ENCODE results near the gene N4BP2L1. TPM values are rescaled to one million over a fixed set of nuclear protein-coding genes. Genes with fewer than 3 reads are reported as not detected.

Gene N4BP2L1
- total and polyA plus RNA-seq, 5 donors, result 4.6 to 6.9 (median 5.3) TPM

DNA sequence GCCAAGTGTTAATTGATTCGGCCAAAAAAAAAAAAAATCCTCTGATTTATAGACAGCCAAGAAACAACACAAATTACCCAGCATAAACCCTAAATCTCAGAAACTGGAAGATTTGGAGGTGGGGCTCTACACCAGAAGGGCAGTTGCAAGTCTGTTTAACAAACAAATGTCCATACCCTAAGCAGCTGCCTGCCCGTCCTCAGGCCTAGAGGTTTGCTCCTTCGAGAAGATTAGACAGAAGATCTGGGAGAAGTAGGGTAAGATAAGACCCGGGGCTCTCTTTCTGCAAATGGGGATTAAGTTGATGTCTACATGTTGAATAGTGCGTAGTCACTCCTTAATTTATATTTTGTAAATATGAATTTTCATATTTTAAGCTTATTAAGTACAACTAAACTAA, 3.4 kb upstream of the N4BP2L1 start:
- ATAC-seq (no peak), DNase-seq (no peak)
- Histone ChIP-seq H3K27me3 (ENCODE audit: control insufficient read depth, insufficient read depth) (no peaks in the 10 kb centered on the region), H3K27ac (ENCODE audit: low read length) (no peak overlapping the region), H3K4me1 (ENCODE audit: control insufficient read depth, insufficient read depth, low read length) (peaks cover 3% of the 10 kb centered on the region), H3K4me3 (ENCODE audit: low read length) (no peak overlapping the region), H3K9me3 (ENCODE audit: control insufficient read depth, low read length) (no peaks in the 10 kb centered on the region)
- intact Hi-C loops (cut with DNase I), result no loop called here
- 89% methylated on average over 5 of the region's 5 CpGs for WGBS

DNA sequence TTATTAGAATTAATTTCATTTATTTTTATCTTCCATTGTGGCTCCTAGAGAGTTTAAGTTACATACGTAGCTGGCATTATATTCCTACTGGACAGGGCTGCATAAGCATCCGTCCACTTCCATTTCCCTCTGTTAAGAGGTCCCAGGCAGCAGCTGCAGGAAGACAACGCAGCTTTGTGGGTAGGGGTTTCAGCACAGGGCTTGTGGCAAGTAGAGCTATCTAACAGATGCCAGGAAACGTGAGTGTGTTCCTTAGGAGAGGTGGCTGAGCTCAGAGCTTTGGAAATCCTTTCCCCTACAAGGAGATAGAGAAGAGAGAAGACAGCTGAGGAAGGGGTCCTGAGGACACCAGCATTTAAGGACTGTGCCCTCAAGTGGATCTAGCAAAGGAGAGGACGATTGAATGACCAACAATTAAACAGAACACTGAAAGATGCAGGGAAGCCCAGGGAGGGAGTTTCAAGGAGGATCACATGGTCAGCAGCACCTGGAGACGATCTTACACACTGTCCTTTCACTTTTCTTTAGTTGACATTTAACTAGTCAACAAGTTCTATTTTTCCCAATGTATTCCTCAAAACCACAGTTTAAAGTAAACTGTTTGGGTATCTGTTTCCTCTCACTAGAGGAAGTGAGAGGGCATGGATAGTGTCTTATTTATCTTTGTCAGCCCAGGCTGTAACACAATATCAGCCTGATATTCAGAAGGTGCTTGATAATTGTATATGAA, 2.3 kb upstream of the N4BP2L1 start:
- no peak overlapping the region for H3K27ac ChIP-seq (ENCODE audit: low read length)
- ATAC-seq, result no peak

DNA sequence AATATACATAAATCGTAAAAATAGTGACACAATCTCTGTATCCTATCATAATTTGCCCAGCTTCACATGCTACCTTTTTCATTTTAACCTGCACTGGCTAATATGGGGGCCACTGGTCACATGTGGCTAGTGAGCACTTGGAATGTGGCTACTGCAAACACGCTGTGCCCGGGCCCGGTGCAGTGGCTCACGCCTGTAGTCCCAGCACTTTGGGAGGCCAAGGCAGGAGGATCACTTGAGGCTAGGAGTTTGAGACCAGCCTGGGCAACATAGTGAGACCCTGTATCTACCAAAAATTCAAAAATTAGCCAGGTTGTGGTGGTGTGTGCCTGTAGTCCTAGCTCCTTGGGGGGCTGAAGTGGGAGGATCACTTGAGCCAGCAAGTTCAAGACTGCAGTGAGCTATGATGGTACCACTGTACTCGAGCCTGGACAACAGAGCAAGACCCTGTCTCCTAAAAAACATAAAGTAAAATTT, 1.5 kb upstream of the N4BP2L1 start:
- Histone ChIP-seq H3K9me3 (ENCODE audit: control insufficient read depth, low read length) (no peaks in the 10 kb centered on the region), H3K27ac (ENCODE audit: low read length) (no peak overlapping the region), H3K27me3 (ENCODE audit: control insufficient read depth, insufficient read depth) (no peaks in the 10 kb centered on the region), H3K4me3 (ENCODE audit: low read length) (no peak overlapping the region), H3K4me1 (ENCODE audit: control insufficient read depth, insufficient read depth, low read length) (peaks cover 5% of the 10 kb centered on the region)
- 95% methylated on average over 6 of the region's 6 CpGs for WGBS
- no peak for ATAC-seq
- intact Hi-C loops (cut with DNase I), result no loop called here
- DNase-seq, result no peak

More for the DNA sequence above, 2.3 kb upstream of the N4BP2L1 start:
- intact Hi-C loops (cut with DNase I), result no loop called here
- Histone ChIP-seq H3K9me3 (ENCODE audit: control insufficient read depth, low read length) (no peaks in the 10 kb centered on the region), H3K27me3 (ENCODE audit: control insufficient read depth, insufficient read depth) (no peaks in the 10 kb centered on the region), H3K4me3 (ENCODE audit: low read length) (no peak overlapping the region), H3K4me1 (ENCODE audit: control insufficient read depth, insufficient read depth, low read length) (peaks cover 5% of the 10 kb centered on the region)
- no peak for DNase-seq
- WGBS, result 63% methylated on average over 6 of the region's 6 CpGs

DNA sequence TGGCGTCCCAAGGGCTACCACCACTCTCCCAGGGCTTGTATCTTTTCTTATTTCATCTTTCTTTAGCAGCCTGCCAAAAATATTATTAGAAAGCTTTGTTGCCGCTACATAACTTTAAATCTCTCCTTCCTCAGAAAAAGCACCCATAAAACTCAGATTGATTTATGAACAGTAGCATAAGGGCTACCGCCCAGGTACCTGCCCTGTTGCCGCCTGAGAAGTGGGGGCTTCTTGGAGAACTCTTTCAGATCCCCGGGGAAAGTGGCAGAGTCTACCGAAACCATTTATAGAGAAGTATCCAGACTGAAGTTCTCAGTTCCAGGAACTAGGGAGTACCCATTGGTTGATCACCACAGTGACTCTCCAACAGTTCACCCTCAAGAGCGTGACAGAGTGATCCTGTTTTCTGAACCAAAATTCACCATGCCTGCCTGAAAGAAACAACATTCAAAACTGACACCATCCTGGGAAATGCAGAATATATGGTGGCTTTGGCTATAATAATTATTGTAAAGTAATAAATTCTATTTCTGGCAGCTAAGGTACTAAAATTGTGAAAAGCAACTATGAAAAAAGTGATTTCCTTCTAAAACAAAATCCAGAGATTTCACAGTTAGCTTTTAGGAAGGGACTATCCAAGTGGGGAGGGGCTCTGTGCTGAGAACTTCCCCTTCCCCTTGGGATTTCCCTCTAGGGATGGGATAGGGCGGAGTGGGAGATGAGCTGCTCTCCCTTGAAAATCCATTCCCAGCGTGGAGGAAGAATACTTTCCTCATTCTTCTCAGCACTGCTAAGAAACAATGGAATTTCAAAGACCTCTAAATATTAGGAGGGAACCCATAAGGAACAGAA, 877 bp upstream of the N4BP2L1 start:
- DNase-seq (no peak), ATAC-seq (peak; percentile 15 to 29)
- H3K27ac ChIP-seq (ENCODE audit: low read length), result peak overlapping the region; percentile 4
- peak overlapping the region; percentile 74 for H3K4me3 ChIP-seq (ENCODE audit: low read length)
- H3K9me3 ChIP-seq (ENCODE audit: control insufficient read depth, low read length), result no peaks in the 10 kb centered on the region
- H3K4me1 ChIP-seq (ENCODE audit: control insufficient read depth, insufficient read depth, low read length), result peaks cover 9% of the 10 kb centered on the region
- H3K27me3 ChIP-seq (ENCODE audit: control insufficient read depth, insufficient read depth), result no peaks in the 10 kb centered on the region
- intact Hi-C loops (cut with DNase I), result no loop called here
- 53% methylated on average over 9 of the region's 9 CpGs for WGBS

DNA sequence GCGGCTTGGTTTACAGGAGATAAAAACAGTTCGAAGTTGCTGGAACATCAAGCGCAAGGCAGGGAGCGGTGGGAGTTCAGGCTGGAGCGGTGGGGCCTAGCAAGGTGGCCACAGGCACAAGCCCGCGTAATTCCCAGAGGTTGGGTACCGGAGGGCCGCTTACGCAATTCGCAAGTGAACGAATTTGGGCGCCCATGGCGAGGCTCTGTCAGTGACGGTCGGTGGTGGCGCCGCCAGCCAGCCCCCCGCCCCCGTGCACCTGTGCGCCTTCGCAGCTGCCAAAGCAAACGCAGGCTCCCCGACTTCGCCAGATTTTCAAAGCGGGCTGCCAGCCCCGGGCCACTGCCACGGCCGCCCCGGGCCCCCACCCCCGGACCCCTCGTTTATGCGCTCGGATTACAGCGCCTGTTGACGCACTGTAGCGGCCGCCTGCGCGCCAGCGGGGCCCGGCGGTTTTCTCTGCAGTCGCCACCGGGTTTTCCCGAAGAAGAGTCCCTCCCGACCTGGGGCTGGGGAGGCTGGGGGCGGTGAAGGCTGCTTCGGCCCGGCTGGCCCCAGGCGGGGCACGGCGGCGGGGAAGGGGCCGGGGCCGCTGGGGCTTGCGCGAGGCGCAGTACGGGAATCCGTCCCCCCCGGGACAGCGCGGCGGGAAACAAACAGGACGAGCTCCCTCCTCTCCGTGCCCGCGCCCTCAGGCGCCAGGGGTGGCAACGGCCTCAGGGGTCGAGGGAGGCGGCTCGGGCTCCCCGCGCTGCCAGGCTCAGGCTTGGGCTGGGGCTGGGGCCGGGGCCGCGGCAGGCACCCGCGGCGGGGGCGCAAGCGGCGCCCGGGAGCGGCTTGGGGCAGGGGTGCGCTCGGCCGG, 709 bp downstream of the N4BP2L1 start:
- intact Hi-C loops (cut with DNase I), result no loop called here
- no peaks in the 10 kb centered on the region for H3K27me3 ChIP-seq (ENCODE audit: control insufficient read depth, insufficient read depth)
- peak overlapping the region; percentile 74 for H3K4me3 ChIP-seq (ENCODE audit: low read length)
- H3K27ac ChIP-seq (ENCODE audit: low read length), result peak overlapping the region; percentile 84
- ATAC-seq (peak; percentile 43 to 48), DNase-seq (peak; percentile 44 to 81 (median 76))
- WGBS, result 2% methylated on average over 90 of the region's 90 CpGs
- no peaks in the 10 kb centered on the region for H3K9me3 ChIP-seq (ENCODE audit: control insufficient read depth, low read length)
- H3K4me1 ChIP-seq (ENCODE audit: control insufficient read depth, insufficient read depth, low read length), result peaks cover 9% of the 10 kb centered on the region

DNA sequence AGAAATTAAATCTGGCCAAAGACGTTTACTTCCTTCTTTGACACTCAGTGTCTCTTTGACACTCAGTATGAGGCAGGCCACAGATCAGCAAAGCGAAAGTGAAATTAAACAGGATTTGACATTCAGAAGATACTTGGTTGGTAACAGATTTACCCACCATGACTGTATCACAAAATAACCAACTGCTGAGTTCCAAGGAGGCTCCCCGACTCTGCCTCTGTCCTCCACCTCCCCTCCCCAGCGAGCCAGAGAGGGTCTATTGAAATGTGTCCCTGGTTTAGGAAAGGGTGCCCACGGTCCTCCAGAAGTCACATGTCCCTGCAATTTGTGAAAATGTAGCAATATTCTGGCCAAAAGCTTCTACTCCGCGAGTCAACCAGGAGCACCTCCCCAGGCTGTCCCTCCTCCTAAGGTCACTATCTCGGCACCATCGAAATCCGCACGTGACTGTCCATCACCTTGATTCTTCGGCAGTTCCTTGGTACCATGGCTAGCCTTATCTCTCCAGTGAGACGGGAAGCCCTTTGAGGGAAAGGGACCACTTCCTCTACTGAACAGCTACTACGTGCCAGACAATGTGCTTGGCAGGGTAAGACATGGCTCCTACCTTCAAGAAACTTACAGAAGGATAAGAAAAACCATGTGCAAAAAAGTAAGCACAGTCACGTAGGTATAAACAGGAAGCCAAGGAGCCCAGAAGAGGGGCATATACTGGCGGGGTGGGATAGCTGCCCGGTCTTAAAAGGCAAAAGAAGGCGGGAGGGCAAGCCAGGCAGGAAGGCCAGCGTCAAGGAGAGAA, 1.5 kb downstream of the N4BP2L1 start:
- peak overlapping the region; percentile 84 for H3K27ac ChIP-seq (ENCODE audit: low read length)
- intact Hi-C loops (cut with DNase I), result no loop called here
- peaks cover 9% of the 10 kb centered on the region for H3K4me1 ChIP-seq (ENCODE audit: control insufficient read depth, insufficient read depth, low read length)
- no peaks in the 10 kb centered on the region for H3K9me3 ChIP-seq (ENCODE audit: control insufficient read depth, low read length)
- H3K27me3 ChIP-seq (ENCODE audit: control insufficient read depth, insufficient read depth), result no peaks in the 10 kb centered on the region
- DNase-seq (no peak), ATAC-seq (peak; percentile 15 to 40)
- 41% methylated on average over 19 of the region's 19 CpGs for WGBS
- peak overlapping the region; percentile 74 for H3K4me3 ChIP-seq (ENCODE audit: low read length)

DNA sequence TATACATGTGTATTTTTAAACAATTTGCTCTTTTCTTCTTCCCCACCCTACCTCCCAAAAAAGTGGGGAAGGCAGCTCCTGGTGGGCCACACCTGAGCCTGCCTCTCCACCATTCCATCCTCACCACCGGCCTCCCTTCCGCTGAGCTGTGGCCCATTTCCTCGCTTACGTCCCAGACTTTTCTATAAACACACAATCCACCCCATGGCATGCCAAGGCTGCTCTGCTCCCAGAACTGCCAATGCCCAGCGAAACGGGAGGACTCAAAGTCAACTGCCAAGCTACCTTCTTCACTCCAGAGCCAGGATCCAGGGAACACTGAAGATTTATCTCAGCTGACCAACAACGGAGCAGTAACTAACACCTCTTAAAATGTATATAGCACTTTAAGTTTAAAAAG, 2.8 kb downstream of the N4BP2L1 start:
- no peak for DNase-seq
- no peak for ATAC-seq
- Histone ChIP-seq H3K27ac (ENCODE audit: low read length) (no peak overlapping the region), H3K4me1 (ENCODE audit: control insufficient read depth, insufficient read depth, low read length) (peaks cover 9% of the 10 kb centered on the region), H3K4me3 (ENCODE audit: low read length) (no peak overlapping the region), H3K9me3 (ENCODE audit: control insufficient read depth, low read length) (no peaks in the 10 kb centered on the region), H3K27me3 (ENCODE audit: control insufficient read depth, insufficient read depth) (no peaks in the 10 kb centered on the region)
- 92% methylated on average over 7 of the region's 7 CpGs for WGBS
- intact Hi-C loops (cut with DNase I), result no loop called here

DNA sequence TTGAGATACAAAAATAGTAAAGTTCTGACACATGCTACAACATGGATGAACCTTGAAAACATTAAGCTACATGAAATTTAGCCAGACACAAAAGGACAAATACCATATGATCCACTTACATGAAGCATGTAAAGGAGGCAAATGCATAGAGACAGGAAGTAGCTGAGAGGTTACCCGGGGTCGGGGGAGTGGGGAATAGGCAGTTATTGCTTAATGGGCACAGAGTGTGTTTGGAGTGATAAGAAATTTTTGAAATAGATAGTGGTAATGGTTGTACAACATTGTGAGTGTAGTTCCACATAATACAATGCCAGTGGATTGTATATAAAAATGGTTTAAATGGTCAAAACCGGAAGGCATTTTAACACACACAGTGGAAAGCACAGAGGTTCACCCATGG, 4.3 kb downstream of the N4BP2L1 start:
- H3K27me3 ChIP-seq (ENCODE audit: control insufficient read depth, insufficient read depth), result no peaks in the 10 kb centered on the region
- DNase-seq, result no peak
- no peak for ATAC-seq
- intact Hi-C loops (cut with DNase I), result no loop called here
- H3K4me3 ChIP-seq (ENCODE audit: low read length), result no peak overlapping the region
- H3K4me1 ChIP-seq (ENCODE audit: control insufficient read depth, insufficient read depth, low read length), result peaks cover 9% of the 10 kb centered on the region
- no peak overlapping the region for H3K27ac ChIP-seq (ENCODE audit: low read length)
- WGBS, result 86% methylated on average over 3 of the region's 3 CpGs
- H3K9me3 ChIP-seq (ENCODE audit: control insufficient read depth, low read length), result no peaks in the 10 kb centered on the region

DNA sequence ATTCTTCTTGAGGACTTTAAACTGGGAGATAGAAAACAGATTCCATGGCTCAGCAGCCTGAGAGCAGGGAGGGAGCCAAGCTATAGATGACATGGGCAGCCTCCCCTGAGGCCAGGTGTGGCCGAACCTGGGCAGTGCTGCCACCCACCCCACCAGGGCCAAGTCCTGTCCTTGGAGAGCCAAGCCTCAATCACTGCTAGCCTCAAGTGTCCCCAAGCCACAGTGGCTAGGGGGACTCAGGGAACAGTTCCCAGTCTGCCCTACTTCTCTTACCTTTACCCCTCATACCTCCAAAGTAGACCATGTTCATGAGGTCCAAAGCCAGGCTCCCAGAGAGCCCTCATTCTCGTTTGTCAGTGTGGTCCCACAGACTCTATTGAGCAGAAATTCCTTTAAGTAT, 8.1 kb downstream of the N4BP2L1 start:
- no peaks in the 10 kb centered on the region for H3K27me3 ChIP-seq (ENCODE audit: control insufficient read depth, insufficient read depth)
- ATAC-seq, result no peak
- no peak overlapping the region for H3K27ac ChIP-seq (ENCODE audit: low read length)
- 85% methylated on average over 2 of the region's 2 CpGs for WGBS
- H3K4me1 ChIP-seq (ENCODE audit: control insufficient read depth, insufficient read depth, low read length), result peaks cover 6% of the 10 kb centered on the region
- no peak for DNase-seq
- H3K9me3 ChIP-seq (ENCODE audit: control insufficient read depth, low read length), result no peaks in the 10 kb centered on the region
- intact Hi-C loops (cut with DNase I), result no loop called here
- no peak overlapping the region for H3K4me3 ChIP-seq (ENCODE audit: low read length)

DNA sequence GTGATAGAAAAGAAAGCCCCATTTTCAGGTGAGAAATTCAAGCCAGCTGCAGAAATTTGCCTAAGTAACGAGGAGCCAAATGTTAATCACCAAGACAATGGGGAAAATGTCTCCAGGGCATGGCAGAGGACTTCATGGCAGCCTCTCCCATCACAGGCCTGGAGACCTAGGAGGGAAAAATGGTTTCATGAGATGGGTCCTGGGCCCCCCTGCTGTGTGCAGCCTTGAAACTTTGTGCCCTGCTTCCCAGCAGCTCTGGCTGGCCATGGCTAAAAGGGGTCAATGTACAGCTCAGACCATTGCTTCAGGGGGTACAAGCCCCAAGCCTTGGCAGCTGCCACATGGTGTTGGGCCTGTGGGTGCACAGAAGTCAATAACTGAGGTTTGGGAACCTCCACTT, 9.9 kb downstream of the N4BP2L1 start:
- WGBS, result 98% methylated on average over 1 of the region's 1 CpG
- Histone ChIP-seq H3K4me1 (ENCODE audit: control insufficient read depth, insufficient read depth, low read length) (peaks cover 1% of the 10 kb centered on the region), H3K9me3 (ENCODE audit: control insufficient read depth, low read length) (no peaks in the 10 kb centered on the region), H3K4me3 (ENCODE audit: low read length) (no peak overlapping the region), H3K27me3 (ENCODE audit: control insufficient read depth, insufficient read depth) (no peaks in the 10 kb centered on the region), H3K27ac (ENCODE audit: low read length) (no peak overlapping the region)
- ATAC-seq (no peak), DNase-seq (no peak)
- intact Hi-C loops (cut with DNase I), result no loop called here

Data from right cardiac atrium (tissue), 5 donors.